ENCODE measurements around the gene UBE2G1.

- TF ChIP-seq POLR2A (IDR thresholded peaks at IDR 0.05) (peak in 1 of 2 donors; percentile 32), CTCF (IDR thresholded peaks at IDR 0.05 in 4 of 5, conservative IDR thresholded peaks at IDR 0.05 in 1 of 5) (no peak)
These were observed 20.8 kb downstream of the UBE2G1 start for GRCh38 chr17:4345581-4346252.
